MCF 10A (cell line): Measurements from ENCODE around the gene SLF2. TPM values are rescaled to one million over a fixed set of nuclear protein-coding genes. Genes with fewer than 3 reads are reported as not detected.

Experiments
- BruUV-seq: library from RNA; stranded (reverse); fragments of 400-500 nt; replicated peaks from 2 replicates; lab custom pipeline; 2021; lab: Mats Ljungman, UMichigan
- CTCF ChIA-PET: fragments of 300-600 bp; sonication (Branson Sonifier 250); formaldehyde crosslinking; extraction: SDS; loops from one replicate; lab custom pipeline; 2021; ENCODE audit warnings: antibody characterized with exemption, inconsistent platforms; lab: Yijun Ruan, JAX
- POLR2A ChIA-PET: fragments of 300-600, 350-650 bp; sonication (Branson Sonifier 250); formaldehyde crosslinking; extraction: SDS; loops from one replicate; lab custom pipeline; 2020; ENCODE audit warnings: antibody characterized with exemption, inconsistent platforms; lab: Yijun Ruan, JAX
- DNase-seq: peaks from one replicate; pipeline ENCODE4 v3.0.0-alpha.2; 2018; ENCODE audit not compliant: unreplicated experiment
- H3K27ac Mint-ChIP-seq: one replicate; pipeline ENCODE4 v1.8.0; 2022; ENCODE audit warnings: mild to moderate bottlenecking, low read depth, mixed read lengths; ENCODE audit not compliant: unreplicated experiment
- H3K27me3 Mint-ChIP-seq: one replicate; pipeline ENCODE4 v1.8.0; 2022; ENCODE audit warnings: mixed read lengths; ENCODE audit not compliant: insufficient read depth, unreplicated experiment
- H3K36me3 Mint-ChIP-seq: one replicate; pipeline ENCODE4 v1.8.0; 2022; ENCODE audit warnings: mild to moderate bottlenecking, moderate library complexity, mixed read lengths; ENCODE audit not compliant: insufficient read depth, unreplicated experiment
- H3K4me1 Mint-ChIP-seq: one replicate; pipeline ENCODE4 v1.8.0; 2022; ENCODE audit warnings: mixed read lengths; ENCODE audit not compliant: insufficient read depth, unreplicated experiment
- H3K4me3 Mint-ChIP-seq: one replicate; pipeline ENCODE4 v1.8.0; 2022; ENCODE audit warnings: mild to moderate bottlenecking, moderate library complexity, mixed read lengths; ENCODE audit not compliant: unreplicated experiment
- H3K9me3 Mint-ChIP-seq: one replicate; pipeline ENCODE4 v1.8.0; 2022; ENCODE audit warnings: mixed read lengths; ENCODE audit not compliant: unreplicated experiment
- intact Hi-C: fragments of 100-400 bp; cut with micrococcal nuclease; formaldehyde crosslinking; loops from 2 replicates; pipeline ENCODE4 v1.14.1; 2022
- total RNA-seq: library from RNA; stranded (reverse); gene quantifications from 2 replicates; pipeline ENCODE4 v1.2.3, GENCODE V29; 2022
- TF ChIP-seq, protein P1 (sequence below): fragments of 200-600 bp; IDR thresholded peaks from one replicate; pipeline ENCODE4 v1.8.0; 2022; ENCODE audit warnings: antibody characterized with exemption, mild to moderate bottlenecking; ENCODE audit not compliant: unreplicated experiment

Gene SLF2
- total RNA-seq, 1 experiment from 2014 or later: 27.0 TPM

DNA sequence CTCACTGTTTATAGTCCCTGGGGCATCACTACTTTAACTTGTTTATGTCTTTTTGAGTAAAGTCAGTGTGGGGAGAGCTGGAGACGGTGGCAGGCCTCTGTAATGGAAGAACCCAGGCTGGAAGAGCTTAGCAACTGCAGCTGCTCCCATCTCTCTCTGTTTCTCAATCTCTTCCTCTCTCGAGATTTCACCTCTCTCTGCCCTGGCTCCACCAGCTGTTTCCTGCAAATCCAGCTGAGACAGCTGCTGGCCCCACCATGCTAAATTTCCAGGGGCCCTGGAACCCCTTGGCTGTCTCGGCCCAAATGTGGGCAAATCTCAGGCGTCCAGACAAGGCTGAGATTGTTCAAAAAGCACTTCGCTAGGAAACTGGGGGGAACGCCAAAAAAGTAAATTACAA is 25.8 kb upstream of the SLF2 start:
- Mint-ChIP-seq H3K36me3 (no peaks in the 10 kb centered on the region), H3K27me3 (no peaks in the 10 kb centered on the region), H3K4me1 (peaks cover 12% of the 10 kb centered on the region), H3K4me3 (no peak overlapping the region), H3K9me3 (no peaks in the 10 kb centered on the region), H3K27ac (no peak overlapping the region)
- BruUV-seq: no TSS peak
- TF ChIP-seq, protein P1, sequence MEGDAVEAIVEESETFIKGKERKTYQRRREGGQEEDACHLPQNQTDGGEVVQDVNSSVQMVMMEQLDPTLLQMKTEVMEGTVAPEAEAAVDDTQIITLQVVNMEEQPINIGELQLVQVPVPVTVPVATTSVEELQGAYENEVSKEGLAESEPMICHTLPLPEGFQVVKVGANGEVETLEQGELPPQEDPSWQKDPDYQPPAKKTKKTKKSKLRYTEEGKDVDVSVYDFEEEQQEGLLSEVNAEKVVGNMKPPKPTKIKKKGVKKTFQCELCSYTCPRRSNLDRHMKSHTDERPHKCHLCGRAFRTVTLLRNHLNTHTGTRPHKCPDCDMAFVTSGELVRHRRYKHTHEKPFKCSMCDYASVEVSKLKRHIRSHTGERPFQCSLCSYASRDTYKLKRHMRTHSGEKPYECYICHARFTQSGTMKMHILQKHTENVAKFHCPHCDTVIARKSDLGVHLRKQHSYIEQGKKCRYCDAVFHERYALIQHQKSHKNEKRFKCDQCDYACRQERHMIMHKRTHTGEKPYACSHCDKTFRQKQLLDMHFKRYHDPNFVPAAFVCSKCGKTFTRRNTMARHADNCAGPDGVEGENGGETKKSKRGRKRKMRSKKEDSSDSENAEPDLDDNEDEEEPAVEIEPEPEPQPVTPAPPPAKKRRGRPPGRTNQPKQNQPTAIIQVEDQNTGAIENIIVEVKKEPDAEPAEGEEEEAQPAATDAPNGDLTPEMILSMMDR: no peak
- DNase-seq: no peak
- POLR2A ChIA-PET: no interaction called here
- intact Hi-C loops: no loop called here
- CTCF ChIA-PET: no interaction called here

DNA sequence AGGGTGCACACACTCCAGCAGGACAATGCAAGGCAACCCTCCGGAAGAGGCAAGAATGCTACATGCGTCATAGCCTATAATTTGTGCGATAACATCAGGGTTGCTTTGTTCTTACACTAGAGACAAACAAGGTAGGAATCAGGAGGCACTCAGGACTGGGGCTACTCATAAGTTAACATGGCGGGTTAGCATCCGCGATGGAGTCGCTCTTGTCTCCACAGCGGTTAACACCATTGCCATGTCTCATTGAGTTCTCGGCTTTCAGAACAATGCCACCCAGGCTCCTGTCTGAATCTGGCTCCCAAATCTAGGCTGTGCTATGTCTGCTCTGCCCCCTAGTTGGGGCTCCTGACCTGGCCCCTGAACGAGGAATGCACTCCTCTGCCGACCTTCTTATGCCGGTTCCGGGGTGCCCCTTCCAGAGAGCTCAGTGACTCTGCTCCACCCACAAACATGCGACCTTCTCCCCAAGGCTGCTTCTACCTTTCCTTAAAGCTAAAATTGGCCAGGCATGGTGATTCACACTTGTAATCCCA is 24.9 kb upstream of the SLF2 start:
- ChIA-PET CTCF (interaction anchor here (0.5 to 1.8 kb wide), 7 partner anchors 9 to 585 kb away, joined by 3 to 21 read pairs (median 3); no protein-coding TSS in a partner anchor), POLR2A (interaction anchor here (1.4 kb wide), 1 partner anchor 25 kb away, joined by 5 read pairs; the partner anchor contains the start of gene SLF2)
- Mint-ChIP-seq H3K9me3 (no peaks in the 10 kb centered on the region), H3K27me3 (no peaks in the 10 kb centered on the region), H3K36me3 (no peaks in the 10 kb centered on the region), H3K4me1 (peaks cover 12% of the 10 kb centered on the region), H3K27ac (no peak overlapping the region), H3K4me3 (no peak overlapping the region)
- DNase-seq: no peak
- TF ChIP-seq, protein P1: no peak
- intact Hi-C loops: no loop called here
- BruUV-seq: no TSS peak

DNA sequence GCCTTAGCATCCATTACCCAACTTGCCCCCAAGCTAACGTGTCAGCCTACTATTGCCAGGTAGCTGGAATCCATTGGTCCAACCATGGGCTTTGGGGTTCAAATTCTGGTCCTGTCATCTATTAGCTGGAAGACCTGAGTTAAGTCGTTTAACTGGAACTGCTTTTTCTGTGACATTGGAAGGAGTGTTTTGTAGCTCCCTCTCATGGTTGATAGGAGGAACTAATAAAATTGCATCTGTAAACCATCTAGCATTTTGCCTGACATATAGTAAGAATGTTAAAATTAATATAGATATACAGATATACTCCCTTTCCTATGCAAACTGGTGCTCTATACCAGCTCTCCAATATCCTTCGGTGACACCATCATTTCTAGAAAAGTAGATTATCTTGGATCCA is 23.8 kb upstream of the SLF2 start:
- intact Hi-C loops: no loop called here
- no TSS peak for BruUV-seq
- H3K36me3 Mint-ChIP-seq: no peaks in the 10 kb centered on the region
- TF ChIP-seq, protein P1: peak; percentile 5
- ChIA-PET CTCF (interaction anchor here (0.5 to 1.8 kb wide), 7 partner anchors 11 to 693 kb away, joined by 3 to 21 read pairs (median 4); no protein-coding TSS in a partner anchor), POLR2A (interaction anchor here (1.4 kb wide), 1 partner anchor 24 kb away, joined by 5 read pairs; the partner anchor contains the start of gene SLF2)
- H3K27ac Mint-ChIP-seq: no peak overlapping the region
- no peaks in the 10 kb centered on the region for H3K9me3 Mint-ChIP-seq
- peaks cover 12% of the 10 kb centered on the region for H3K4me1 Mint-ChIP-seq
- H3K4me3 Mint-ChIP-seq: no peak overlapping the region
- no peaks in the 10 kb centered on the region for H3K27me3 Mint-ChIP-seq
- DNase-seq: no peak

DNA sequence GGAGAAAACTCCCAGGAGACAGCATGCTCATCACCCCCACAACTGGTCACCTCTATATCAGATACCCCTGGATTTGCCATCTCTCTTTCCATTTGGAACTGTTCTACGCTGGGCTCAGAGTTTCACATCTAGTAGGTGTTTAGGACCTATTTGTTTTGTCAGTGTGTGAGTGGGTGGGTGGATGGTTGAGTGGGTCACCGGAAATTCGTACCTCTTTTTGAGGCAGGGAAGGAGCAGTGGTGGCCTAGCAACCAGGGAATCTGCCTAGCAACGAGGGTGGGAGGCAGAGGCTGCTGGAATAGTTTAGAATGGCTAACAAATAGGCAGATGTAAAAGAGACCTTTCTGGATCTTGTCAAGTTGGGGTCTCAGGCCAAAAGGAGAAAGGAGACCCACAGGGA is 23.2 kb upstream of the SLF2 start:
- H3K9me3 Mint-ChIP-seq: no peaks in the 10 kb centered on the region
- BruUV-seq: no TSS peak
- H3K4me3 Mint-ChIP-seq: no peak overlapping the region
- TF ChIP-seq, protein P1: no peak
- intact Hi-C loops: no loop called here
- H3K27me3 Mint-ChIP-seq: no peaks in the 10 kb centered on the region
- H3K27ac Mint-ChIP-seq: no peak overlapping the region
- peaks cover 12% of the 10 kb centered on the region for H3K4me1 Mint-ChIP-seq
- CTCF ChIA-PET: interaction anchor here (0.7 to 1.4 kb wide), 3 partner anchors 18 to 371 kb away, joined by 3 to 10 read pairs (median 3); no protein-coding TSS in a partner anchor
- POLR2A ChIA-PET: no interaction called here
- no peaks in the 10 kb centered on the region for H3K36me3 Mint-ChIP-seq
- no peak for DNase-seq
